Activated CD8-positive, alpha-beta memory T cell treated with anti-CD3 and anti-CD28 coated beads, Interleukin-2, amount 50 U/mL, for 24 hours (primary cell): ENCODE results near the gene NOS1.
A peak's percentile ranks its signal among the peaks of the same experiment; 100 is the strongest.
"Not testable (repeated sequence)": the region's sequence is repeated elsewhere in the genome, so short reads cannot be mapped to it uniquely, and the experiment has no call there.

Experiments used
- DNase-seq: peaks from one replicate; pipeline ENCODE4 v3.0.0-alpha.2; 2020; ENCODE audit errors: extremely low read depth

Gene NOS1

DNA sequence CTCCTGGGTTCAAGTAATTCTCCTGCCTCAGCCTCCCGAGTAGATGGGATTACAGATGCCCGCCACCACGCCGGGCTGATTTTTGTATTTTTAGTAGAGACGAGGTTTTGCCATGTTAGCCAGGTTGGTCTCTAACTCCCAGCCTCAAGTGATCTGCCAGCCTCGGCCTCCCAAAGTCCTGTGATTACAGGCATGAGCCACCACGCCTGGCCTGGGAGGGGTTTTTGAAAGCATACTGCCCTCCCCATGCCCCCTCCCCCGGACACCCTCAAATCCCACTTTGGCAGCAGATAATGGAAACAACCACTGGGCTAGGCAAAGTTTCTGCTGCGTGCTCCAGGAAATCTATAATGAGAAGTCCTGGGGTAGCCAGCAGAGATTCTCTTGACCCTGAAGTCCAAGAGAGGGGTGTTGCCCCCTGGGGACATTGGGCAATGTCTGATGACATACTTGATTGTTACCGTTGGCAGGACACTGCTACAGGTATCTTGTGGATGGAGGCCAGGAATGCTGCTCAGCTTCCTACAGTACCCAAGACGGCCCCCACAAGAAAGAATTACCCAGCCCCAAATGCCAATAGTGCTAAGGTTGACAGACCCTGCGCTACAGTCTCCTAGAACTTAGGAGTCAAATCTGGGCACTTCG lies 152.5 kb downstream of the NOS1 start:
- no peak for DNase-seq

DNA sequence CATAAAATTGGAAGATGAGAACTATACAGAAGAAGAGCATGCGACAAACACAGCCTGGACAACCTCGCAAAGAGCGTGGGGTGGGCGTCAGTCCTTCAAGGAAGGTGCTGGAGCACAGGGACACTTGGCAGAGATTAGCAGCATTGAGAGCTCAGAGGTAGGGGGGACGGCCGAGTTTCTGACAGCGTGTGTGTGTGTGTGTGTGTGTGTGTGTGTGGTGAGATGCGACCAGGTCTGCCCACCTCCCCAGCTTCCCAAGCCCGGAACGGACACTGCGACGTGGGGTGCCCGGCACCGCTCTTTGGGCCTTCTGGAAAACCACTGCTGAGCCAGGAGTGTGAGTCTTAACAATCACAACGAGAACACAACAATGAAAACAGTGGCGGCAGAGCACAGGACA lies 153.2 kb downstream of the NOS1 start:
- no peak for DNase-seq

DNA sequence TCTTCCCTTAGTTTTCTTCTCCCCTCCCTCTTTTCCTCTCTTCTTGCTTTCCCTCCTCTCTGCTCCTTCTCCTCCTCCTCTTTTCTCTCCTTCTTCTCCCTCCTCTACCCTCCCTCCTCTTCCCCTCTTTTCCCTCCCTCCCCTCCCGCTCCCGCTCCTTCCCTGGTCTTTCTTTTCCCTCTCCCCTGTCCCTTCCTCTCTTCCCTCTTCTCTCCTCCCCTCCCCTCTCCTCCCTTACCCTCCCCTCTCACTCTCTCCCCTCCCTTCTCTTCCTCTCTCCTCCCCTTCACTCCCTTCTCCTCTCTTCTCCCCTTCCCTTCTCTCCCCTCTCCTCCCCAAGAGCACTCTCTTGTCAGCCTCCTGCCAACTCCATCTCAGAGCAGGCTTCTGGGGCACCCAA lies 153.8 kb downstream of the NOS1 start:
- no peak for DNase-seq

DNA sequence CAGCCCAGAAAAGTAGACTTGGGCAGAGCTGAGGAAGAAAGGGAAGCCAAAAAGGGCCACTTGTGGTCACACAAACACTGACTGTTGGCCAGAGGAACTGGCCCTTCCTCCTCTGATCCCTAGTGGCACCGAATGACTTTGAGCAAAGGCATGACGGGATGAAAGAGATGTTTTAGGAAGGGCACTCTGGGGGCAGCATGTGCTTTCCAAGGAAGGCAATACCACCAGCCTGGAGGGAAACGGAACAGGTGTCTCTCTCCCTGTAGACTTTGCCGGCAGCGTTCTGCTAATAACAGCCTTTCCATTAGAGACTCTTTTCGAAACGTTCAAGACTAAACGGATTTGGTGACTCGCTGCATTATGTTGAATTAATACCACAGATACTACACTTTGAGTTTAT lies 158.9 kb downstream of the NOS1 start:
- no peak for DNase-seq

DNA sequence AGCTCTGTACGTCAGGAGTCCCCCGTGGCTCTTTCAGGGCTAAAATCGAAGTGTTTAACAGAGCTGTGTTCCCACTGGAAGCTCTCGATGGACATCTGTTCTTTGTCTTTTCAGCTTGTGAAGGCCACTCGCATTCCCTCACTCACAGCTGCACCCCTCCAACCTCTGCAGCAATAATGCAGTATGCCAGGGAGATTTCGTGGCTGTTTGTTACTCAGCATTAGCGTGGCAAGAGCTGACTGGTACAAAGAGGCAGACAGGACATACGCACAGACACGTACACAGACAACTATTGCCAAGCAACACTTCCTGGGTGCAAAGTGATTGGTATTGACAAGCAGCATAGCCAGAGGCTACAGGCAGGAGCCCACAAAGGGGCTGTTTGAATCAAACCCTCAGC lies 159.4 kb downstream of the NOS1 start:
- DNase-seq: no peak

DNA sequence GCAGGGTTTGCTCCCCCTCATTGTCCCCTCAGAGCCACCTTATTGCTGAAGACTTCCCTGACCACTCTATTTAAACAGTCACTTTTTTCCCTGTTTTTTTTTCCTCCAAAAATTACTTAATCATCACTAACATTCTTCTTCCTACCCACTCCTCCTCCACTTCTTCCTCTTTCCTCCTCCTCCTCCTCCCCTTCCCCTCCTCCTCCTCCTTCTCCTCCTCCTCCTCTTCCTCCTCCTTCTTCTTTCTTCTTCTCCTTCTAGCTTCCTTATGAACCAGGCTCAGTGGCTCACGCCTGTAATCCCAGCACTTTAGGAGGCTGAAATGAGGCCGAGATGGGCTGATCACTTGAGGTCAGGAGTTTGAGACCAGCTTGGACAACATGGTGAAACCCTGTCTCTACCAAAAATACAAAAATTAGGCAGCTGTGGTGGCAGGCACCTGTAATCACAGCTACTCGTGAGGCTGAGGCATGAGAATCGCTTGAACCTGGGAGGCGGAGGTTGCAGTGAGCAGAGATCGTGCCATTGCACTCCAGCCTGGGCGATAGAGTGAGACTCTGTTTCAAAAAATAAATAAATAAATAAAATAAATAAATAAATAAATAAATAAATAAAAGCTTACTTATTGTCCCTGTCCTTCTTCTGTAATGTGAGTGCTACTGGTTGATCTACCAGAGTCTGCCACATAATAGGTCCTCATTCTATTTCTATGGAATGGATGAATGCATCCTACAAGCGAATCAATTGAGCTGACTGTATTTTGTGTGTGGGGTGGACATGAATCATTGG lies 161.3 kb downstream of the NOS1 start:
- DNase-seq: not testable (repeated sequence)

DNA sequence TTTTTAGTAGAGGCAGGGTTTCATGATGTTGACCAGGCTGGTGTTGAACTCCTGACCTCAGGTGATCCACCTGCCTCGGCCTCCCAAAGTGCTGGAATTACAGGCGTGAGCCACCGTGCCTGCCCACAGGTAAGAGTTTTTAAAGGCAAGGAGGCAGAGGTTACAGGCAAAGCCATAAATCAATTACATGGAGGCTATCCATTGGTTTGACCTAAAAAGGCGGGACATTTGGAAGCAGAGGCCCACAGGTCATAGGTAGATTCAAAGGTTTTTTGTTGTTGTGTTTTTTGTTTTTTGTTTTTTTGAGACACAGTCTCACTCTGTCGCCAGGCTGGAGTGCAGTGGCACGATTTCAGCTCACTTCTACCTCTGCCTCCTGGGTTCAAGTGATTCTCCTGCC lies 165.1 kb downstream of the NOS1 start:
- DNase-seq: not testable (repeated sequence)

DNA sequence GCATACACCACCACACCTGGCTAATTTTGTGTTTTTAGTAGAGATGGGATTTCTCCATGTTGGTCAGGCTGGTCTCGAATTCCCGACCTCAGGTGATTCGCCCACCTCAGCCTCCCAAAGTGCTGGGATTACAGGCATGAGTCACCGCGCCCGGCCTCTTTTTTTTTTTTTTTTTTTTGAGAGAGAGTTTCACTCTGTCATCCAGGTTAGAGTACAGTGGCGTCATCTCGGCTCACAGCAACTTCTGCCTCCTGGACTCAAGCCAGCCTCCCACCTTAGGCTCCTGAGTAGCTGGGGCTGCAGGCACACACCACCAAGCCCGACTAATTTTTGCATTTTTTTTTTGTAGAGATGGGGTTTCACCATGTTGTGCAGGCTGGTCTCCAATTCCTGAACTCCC lies 166.4 kb downstream of the NOS1 start:
- DNase-seq: not testable (repeated sequence)

DNA sequence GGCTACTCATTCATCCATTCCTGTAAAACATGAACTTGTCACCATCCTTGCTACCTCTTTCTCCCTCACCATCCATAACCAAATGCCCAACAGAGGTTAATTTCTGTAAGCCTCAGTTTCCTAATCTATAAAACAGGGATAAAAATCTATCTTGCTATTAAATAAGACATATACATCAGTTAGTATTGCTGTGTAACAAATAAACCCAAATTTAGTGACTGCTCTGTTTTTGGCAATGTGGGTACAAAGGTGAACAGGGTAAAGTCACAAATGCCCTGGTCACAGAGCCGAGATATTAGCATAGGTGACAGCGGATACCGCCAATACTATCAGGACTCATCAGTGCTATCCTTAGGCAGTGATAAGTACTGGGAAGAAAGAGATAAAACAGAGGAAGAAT lies 167.5 kb downstream of the NOS1 start:
- DNase-seq: no peak

DNA sequence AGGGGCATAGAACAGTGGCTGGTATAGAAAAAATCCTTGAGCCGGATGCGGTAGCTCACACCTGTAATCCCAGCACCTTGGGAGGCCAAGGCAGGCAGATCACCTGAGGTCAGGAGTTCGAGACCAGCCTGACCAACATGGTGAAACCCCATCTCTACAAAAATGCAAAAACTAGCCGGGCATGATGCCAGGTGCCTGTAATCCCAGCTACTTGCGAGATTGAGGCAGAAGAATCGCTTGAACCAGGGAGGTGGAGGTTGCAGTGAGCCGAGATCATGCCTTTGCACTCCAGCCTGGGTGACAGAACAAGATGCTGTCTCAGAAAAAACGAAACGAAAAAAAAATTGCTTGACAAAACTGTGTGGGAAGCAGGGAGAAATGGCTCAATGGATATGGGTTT lies 168.8 kb downstream of the NOS1 start:
- DNase-seq: not testable (repeated sequence)

DNA sequence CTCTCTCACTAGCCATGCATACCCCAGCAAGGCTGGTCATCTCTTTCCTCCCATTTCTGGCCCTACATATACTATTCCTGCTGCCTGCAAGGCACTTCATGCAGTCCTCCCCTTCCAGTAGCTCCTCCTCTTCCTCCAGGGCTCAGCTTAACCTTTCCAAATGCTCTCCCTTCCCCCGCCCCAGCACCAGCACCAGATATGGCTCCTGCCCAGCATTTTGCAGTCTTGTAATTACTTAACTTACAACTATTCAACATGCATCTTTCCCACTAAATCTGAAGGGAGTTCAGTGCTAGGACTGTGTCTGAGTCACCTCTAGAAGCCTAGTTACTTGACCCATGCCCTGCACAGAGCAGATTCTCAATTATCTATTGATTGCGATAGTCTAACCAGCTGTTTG lies 169.4 kb downstream of the NOS1 start:
- no peak for DNase-seq

DNA sequence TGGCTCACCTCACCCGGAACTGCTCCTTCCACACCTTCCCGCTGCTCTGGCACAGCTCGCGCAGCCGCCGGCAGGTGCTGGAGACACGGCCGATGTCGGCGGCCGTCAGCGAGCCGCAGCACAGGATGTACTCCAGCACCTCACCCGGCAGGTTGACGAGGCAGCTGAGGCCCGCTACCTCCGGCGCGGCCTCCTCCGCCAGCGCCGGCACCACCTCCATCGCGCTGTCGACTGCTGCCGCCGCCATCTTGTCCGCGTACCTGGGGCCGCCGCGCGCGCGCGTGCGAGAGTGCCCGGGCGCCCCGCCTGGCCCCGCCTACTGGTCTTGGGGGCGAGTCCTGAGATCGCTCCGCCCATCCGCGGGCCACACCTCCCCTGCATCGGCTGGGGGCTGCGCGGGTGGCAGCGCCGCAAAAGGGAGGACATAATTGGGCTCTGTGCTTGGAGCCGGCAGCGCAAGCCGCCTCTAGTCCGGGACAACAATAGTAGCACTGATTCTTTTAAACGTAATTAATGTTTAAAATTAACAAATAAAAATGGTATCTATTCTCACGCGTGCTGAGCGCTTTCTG lies 171.1 kb downstream of the NOS1 start, which contains the start of gene FBXO21:
Gene FBXO21, minus strand, starts transcription at position 261 of the 572 bp plus-strand sequence. Its CDS starts 14 bp downstream, at position 247.
- peak; percentile 70 for DNase-seq

DNA sequence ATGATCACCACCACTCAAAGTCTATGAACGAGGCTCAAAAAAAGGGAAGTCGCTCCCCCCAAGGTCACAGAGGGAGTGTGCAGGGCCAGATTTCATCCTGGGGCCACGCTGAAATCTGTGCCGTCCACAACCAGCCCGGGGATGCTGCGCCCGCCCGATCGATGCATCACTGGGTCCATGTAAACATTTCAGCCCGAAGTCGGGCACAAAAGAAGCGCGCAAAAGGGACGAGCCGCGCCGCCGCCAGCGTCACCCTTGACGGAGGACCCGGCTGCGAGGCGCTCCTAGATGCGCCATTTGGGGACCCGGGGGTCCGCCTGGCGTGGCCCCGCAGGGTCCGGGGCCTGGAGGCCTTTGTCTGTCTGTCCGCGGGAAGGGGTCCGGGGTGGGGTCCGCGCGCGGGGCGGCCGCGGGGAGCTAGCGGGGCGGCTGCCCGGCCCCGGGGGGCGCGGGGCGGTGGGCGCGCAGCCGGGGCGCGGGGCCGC lies 171.7 kb downstream of the NOS1 start:
- no peak for DNase-seq

DNA sequence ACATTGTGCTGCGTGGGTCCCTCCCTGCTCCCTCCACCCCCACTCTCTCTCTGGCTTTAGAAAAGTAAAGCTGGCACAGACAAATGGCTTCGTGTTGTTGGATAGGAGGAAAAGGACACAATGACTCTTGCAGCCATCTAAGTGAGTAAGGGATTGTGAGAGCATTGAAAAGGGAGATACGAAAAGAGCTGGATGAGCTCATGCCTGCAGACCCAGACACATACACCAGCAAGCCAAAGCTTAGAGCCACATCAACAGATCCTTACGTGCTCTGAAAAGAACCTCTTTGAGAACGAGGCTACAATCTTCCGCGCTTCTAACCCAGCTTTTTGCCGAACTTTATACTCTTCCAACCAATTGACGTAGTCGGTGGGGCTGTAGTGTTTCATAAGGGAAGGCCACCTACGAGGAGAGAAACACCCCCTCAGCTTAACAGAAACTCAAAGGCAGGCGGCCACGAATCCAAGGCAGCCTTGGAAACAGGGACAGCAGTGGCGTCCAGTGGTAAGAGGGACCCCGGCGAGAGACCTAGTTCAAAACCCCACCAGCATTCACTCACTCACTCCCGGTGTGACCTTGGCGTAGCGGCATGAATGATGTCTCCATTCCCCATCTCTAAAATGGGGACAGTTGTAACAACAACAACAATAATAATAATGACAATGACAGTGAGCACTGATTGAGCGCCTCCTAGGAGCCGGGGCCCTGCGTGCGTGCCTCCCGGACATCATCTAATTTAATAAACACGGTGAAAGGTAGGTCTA lies 172.3 kb downstream of the NOS1 start:
- no peak for DNase-seq

DNA sequence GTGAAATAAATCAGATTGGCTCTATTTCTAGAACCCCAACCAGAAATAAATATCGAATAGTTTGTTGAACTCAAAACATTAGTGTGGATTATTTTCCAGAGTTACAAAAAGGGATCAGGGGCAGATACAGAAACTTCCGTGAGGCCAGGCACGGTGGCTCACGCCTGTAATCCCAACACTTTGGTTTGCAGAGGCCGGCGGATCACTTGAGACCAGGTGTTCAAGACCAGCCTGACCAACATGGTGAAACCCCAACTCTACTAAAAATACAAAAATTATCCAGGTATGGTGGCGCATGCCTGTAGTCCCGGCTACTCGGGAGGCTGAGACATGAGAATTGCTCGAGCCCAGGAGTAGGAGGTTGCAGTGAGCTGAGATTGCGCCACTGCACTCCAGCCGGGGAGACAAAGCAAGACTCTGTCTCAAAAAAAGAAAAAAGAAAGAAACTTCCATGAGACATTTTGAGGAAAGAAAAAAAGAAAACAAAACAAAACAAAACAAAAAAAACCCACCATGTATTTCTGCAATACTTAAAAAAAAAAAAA lies 173.2 kb downstream of the NOS1 start:
- DNase-seq: no peak

DNA sequence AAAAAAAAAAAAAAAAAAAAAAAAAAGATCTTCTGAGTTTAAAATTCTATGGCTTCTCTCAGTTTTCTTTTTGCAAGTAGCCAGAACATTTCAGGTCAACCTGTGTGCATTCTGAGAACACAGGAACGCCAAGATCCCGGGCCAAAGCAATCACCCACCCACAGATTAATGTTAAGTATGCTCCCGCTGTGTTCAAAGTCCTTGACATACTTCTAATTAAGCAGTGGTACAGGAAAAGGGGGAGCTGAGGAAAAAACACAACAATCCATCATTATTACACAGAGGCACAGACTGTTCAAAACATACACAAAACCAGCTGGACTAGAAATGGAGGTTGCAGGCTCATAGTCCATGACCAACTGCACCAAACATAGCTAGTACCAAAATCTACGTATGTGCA lies 174.0 kb downstream of the NOS1 start:
- DNase-seq: no peak

DNA sequence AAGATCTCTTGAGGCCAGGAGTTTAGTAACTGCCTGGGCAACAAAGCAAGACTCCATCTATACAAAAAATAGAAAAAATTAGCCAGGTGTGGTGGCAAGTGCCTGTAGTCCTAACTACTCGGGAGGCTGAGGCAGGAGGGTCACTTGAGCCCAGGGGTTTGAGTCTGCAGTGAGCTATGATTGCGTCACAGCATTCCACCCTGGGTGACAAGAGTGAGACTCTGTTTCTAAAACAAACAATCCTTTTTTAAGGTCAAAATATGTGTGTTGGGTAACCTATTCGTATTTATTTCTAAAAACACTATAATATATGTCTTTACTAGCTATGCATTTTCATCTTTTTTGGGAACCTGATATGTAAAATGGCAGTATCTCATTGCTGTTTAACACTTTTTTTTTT lies 178.6 kb downstream of the NOS1 start:
- DNase-seq: no peak

DNA sequence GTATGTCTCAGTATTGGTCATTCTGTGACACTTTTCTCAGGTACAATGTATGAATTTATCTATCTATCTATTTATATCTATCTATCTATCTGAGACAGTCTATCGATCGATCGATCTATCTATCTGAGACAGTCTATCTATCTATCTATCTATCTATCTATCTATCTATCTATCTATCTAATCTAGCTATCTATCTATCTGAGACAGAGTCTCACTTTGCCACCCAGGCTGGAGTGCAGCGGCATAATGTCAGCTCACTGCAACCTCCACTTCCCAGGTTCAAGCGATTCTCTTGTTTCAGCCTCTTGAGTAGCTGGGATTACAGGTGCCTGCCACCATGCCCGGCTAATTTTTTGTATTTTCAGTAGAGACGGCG lies 180.0 kb downstream of the NOS1 start:
- DNase-seq: not testable (repeated sequence)

DNA sequence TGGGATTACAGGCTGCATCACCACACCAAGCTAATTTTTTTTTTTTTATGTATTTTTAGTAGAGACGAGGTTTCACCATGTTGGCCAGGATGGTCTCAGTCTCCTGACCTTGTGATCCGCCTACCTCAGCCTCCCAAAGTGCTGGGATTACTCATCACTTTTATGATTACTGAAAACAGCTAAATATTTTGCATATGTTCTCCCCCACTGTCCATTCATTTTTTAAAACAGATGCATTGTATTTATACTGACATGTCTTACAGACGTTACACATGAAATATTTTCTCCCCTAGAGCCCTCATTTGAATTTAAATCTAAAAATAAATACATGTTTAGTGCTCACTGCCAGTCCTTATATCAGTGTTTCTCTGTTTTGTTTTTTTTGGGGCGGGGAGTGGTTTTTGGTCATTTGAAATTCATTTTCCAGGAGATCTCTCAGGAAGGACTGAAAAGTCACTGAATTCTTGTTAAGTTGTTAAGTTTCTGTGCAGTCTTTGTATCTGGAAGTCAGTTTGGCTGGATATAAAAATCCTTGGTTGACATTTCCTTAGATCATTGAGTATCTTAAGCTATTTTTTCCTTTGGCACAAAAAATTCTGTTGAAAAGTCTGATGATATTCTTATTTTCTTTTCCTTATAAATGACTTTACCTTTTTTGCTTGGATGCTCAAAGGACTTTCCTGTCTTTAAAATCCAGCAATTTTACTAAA lies 180.5 kb downstream of the NOS1 start:
- no peak for DNase-seq

DNA sequence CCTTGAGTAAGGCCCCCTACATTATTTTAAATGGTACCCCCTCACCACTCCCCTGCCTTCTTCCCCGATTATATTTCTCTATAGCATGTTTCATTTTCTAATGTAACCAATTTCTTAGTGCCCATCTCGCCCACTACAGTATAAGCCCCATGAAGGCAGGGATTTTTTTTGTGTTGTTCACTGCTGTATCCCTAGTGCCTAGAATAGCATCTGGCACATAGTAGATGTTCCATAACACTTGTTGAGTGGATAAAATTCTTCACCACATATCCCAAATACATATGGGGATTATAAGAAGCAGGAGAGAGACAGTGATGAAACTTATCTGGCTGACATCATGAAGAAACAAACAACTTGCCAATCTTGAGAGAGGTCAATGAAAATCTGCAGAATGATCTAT lies 182.7 kb downstream of the NOS1 start:
- DNase-seq: no peak

DNA sequence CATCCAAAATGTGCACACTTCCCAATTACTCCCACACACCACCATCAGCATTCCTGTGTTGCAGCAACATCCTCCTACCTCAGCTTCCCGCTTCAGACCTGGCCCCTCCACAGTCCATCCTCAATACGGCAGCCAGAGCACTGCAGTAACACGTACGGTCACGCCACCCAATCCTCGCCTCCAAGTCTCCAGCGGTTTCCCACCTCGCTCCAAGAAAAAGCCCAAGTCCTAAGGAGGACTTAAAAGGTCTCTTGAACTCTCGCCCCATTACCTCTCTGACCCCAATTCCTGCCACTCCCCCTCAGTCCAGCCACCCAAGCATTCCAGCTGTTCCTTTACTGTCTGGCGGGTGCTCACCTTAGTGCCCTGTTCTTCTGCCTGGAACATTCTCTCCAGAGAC lies 183.1 kb downstream of the NOS1 start:
- no peak for DNase-seq
